HG02571 (cell line): ENCODE measurements around the gene SLC22A23.

Source experiments
- ATAC-seq: cut with Tn5 transposase; IDR thresholded peaks from one replicate; pipeline ENCODE4 v1.9.1; 2021; ENCODE audit warnings: mild to moderate bottlenecking, moderate library complexity; ENCODE audit not compliant: unreplicated experiment

Gene SLC22A23

GRCh38 chr6:3322366-3322890 lies 134.4 kb downstream of the SLC22A23 start:
- ATAC-seq = no peak

- no peak for ATAC-seq
Measured at GRCh38 chr6:3321875-3322274, 135.0 kb downstream of the SLC22A23 start.

GRCh38 chr6:3321042-3321441 lies 135.8 kb downstream of the SLC22A23 start:
- no peak for ATAC-seq

- no peak for ATAC-seq
Measured at GRCh38 chr6:3320238-3320811, 136.5 kb downstream of the SLC22A23 start.

- no peak for ATAC-seq
Measured at GRCh38 chr6:3319610-3320200, 137.1 kb downstream of the SLC22A23 start.

- no peak for ATAC-seq
Measured at GRCh38 chr6:3318821-3319540, 137.9 kb downstream of the SLC22A23 start.

GRCh38 chr6:3318226-3318625 lies 138.6 kb downstream of the SLC22A23 start:
- no peak for ATAC-seq

GRCh38 chr6:3317741-3318211 lies 139.1 kb downstream of the SLC22A23 start:
- no peak for ATAC-seq

- no peak for ATAC-seq
Measured at GRCh38 chr6:3316818-3317217, 140.0 kb downstream of the SLC22A23 start.

- ATAC-seq = no peak
Measured at GRCh38 chr6:3316331-3316730, 140.5 kb downstream of the SLC22A23 start.

- no peak for ATAC-seq
Measured at GRCh38 chr6:3315841-3316240, 141.0 kb downstream of the SLC22A23 start.

- no peak for ATAC-seq
Measured at GRCh38 chr6:3314621-3315467, 142.0 kb downstream of the SLC22A23 start.

GRCh38 chr6:3314176-3314575 lies 142.7 kb downstream of the SLC22A23 start:
- ATAC-seq = no peak

GRCh38 chr6:3312604-3313231 lies 144.1 kb downstream of the SLC22A23 start:
- no peak for ATAC-seq

GRCh38 chr6:3311826-3312225 lies 145.0 kb downstream of the SLC22A23 start:
- ATAC-seq = no peak

- ATAC-seq = no peak
Measured at GRCh38 chr6:3310703-3311102, 146.1 kb downstream of the SLC22A23 start.

- no peak for ATAC-seq
Measured at GRCh38 chr6:3310051-3310448, 146.8 kb downstream of the SLC22A23 start.

GRCh38 chr6:3309391-3310050 lies 147.3 kb downstream of the SLC22A23 start:
- no peak for ATAC-seq

- no peak for ATAC-seq
Measured at GRCh38 chr6:3308106-3308505, 148.7 kb downstream of the SLC22A23 start.

GRCh38 chr6:3307436-3307835 lies 149.4 kb downstream of the SLC22A23 start:
- ATAC-seq = no peak
